Upper lobe of left lung (tissue), 6 donors: ENCODE measurements around the gene MACROD2. TPM values are rescaled to one million over a fixed set of nuclear protein-coding genes. Genes with fewer than 3 reads are reported as not detected.

ENCODE experiments used
- ATAC-seq, 2 donors: fragments of 200-7000 bp; cut with Tn5 transposase; one replicate each; pipeline ENCODE4 v1.9.1; 2022; ENCODE audit warnings: mild to moderate bottlenecking in 2 of 2, moderate library complexity in 2 of 2; ENCODE audit not compliant: low FRiP score in 2 of 2
- DNase-seq, 2 donors: peaks; one replicate each; pipeline ENCODE4 v3.0.0-alpha.2; 2019 to 2020
- H3K27ac ChIP-seq, 4 donors: fragments of 200-600 bp; sonication (generic); one replicate each; pipeline ENCODE4 v1.5.1; 2016 to 2019
- H3K27me3 ChIP-seq, 4 donors: fragments of 200-600 bp; sonication (generic); one replicate each; pipeline ENCODE4 v1.5.1; 2017 to 2019
- H3K36me3 ChIP-seq, 4 donors: fragments of 200-600 bp; sonication (generic); one replicate each; pipeline ENCODE4 v1.5.1; 2016 to 2019
- H3K4me1 ChIP-seq, 4 donors: fragments of 200-600 bp; sonication (generic); one replicate each; pipeline ENCODE4 v1.5.1; 2018 to 2019
- H3K4me3 ChIP-seq, 4 donors: fragments of 200-600 bp; sonication (generic); one replicate each; pipeline ENCODE4 v1.5.1; 2017 to 2019; ENCODE audit warnings: mild to moderate bottlenecking in 2 of 4, moderate library complexity in 1 of 4
- H3K9me3 ChIP-seq, 4 donors: fragments of 200-600 bp; sonication (generic); one replicate each; pipeline ENCODE4 v1.5.1; 2018 to 2019
- EP300 ChIP-seq, 4 donors: sonication (generic); formaldehyde crosslinking; IDR thresholded peaks; one replicate each; pipeline ENCODE4 v1.5.1; 2017; ENCODE audit warnings: antibody characterized with exemption in 4 of 4, control low read depth in 2 of 4
- POLR2A ChIP-seq, 4 donors: fragments of 450-650 bp; IDR thresholded peaks; one replicate each; pipeline ENCODE4 v1.5.1; 2016 to 2017; ENCODE audit warnings: antibody characterized with exemption in 4 of 4, mild to moderate bottlenecking in 2 of 4
- POLR2AphosphoS5 ChIP-seq, 2 donors: sonication (generic); formaldehyde crosslinking; IDR thresholded peaks; one replicate each; pipeline ENCODE4 v1.5.1; 2017; ENCODE audit warnings: antibody characterized with exemption in 2 of 2
- WGBS, 2 donors: methylation state at CpG; one replicate each; pipeline ENCODE4 v1.1.5; 2017 to 2018; 5-methylcytosine and 5-hydroxymethylcytosine counted together
- total RNA-seq, 6 donors: library from RNA; depleted of rRNA in 4 of 6; stranded (reverse); fragments of >200 nt in 4 of 6; gene quantifications; one replicate each; pipeline versions ENCODE4 v1.1.0 to v1.2.1, GENCODE V29; 2016 to 2021
- TF ChIP-seq, protein P1 (sequence below), 6 experiments: fragments of 450-650 bp in 4 of 6; fragments of 200-600 bp in 2 of 6; sonication (generic) in 2 of 6; IDR thresholded peaks; one replicate each; pipeline ENCODE4 v1.5.1; 2016 to 2019; ENCODE audit warnings: antibody characterized with exemption in 6 of 6
- donor health status: DM: no; HTN: no; CAD: no; lungs with moderate emphysema.
- donor health status: DM: no; HTN: yes; CAD: no; lungs with severe emphysema.

Gene MACROD2
- total RNA-seq, 6 donors from 2014 or later = 20.7 to 84.3 (median 36.3) TPM

DNA sequence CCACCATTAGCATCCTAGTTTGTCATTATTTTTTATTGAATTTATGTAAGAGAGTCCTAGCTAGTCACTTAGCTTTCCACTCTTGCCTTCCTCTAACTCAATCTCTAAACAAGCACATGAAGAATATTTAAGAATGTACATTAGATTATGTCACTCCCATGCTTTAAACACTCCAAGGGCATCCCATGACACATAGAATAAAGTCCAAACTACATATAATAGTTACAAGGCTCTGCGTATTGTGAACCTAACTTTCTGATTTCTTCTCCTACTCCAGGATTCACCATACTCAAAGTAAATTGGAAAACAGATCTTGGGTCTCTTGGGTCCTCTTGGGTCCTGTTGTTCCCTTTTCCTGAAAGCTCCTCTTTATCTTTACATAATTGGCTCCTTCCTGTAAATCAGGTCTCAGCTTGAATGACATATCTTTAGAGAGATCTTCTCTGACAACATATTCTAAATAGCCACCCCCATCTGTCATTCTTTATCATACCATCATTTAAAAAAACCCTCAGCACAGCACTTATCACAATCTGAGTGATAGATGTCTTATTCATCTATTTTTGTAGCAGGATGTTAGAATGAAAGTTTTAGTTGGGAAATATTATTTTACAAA is 1384.5 kb downstream of the MACROD2 start:
- no peaks in the 10 kb centered on the region for H3K36me3 ChIP-seq
- no peaks in the 10 kb centered on the region for H3K27me3 ChIP-seq
- H3K9me3 ChIP-seq = no peaks in the 10 kb centered on the region
- ATAC-seq (no peak), DNase-seq (no peak)
- no peaks in the 10 kb centered on the region for H3K4me1 ChIP-seq
- no peak for TF ChIP-seq POLR2AphosphoS5 (IDR thresholded peaks at IDR 0.05)
- TF ChIP-seq EP300 (IDR thresholded peaks at IDR 0.05) = no peak
- no peak for TF ChIP-seq POLR2A (IDR thresholded peaks at IDR 0.05)
- TF ChIP-seq, protein P1, sequence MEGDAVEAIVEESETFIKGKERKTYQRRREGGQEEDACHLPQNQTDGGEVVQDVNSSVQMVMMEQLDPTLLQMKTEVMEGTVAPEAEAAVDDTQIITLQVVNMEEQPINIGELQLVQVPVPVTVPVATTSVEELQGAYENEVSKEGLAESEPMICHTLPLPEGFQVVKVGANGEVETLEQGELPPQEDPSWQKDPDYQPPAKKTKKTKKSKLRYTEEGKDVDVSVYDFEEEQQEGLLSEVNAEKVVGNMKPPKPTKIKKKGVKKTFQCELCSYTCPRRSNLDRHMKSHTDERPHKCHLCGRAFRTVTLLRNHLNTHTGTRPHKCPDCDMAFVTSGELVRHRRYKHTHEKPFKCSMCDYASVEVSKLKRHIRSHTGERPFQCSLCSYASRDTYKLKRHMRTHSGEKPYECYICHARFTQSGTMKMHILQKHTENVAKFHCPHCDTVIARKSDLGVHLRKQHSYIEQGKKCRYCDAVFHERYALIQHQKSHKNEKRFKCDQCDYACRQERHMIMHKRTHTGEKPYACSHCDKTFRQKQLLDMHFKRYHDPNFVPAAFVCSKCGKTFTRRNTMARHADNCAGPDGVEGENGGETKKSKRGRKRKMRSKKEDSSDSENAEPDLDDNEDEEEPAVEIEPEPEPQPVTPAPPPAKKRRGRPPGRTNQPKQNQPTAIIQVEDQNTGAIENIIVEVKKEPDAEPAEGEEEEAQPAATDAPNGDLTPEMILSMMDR (IDR thresholded peaks at IDR 0.05) = no peak
- 96 to 100% methylated on average over 1 of the region's 1 CpG for WGBS, 2 donors
- H3K27ac ChIP-seq = no peak overlapping the region
- no peak overlapping the region for H3K4me3 ChIP-seq

GRCh38 chr20:15380770-15381169 is 1385.5 kb downstream of the MACROD2 start:
- H3K4me1 ChIP-seq = no peaks in the 10 kb centered on the region
- no peak for TF ChIP-seq POLR2AphosphoS5 (IDR thresholded peaks at IDR 0.05)
- TF ChIP-seq, protein P1 (IDR thresholded peaks at IDR 0.05) = no peak
- no peak for TF ChIP-seq EP300 (IDR thresholded peaks at IDR 0.05)
- ATAC-seq (no peak), DNase-seq (no peak)
- 69 to 79% methylated on average over 1 of the region's 1 CpG for WGBS, 2 donors
- H3K36me3 ChIP-seq = no peaks in the 10 kb centered on the region
- H3K9me3 ChIP-seq = no peaks in the 10 kb centered on the region
- H3K27me3 ChIP-seq = no peaks in the 10 kb centered on the region
- H3K4me3 ChIP-seq = no peak overlapping the region
- no peak overlapping the region for H3K27ac ChIP-seq

DNA sequence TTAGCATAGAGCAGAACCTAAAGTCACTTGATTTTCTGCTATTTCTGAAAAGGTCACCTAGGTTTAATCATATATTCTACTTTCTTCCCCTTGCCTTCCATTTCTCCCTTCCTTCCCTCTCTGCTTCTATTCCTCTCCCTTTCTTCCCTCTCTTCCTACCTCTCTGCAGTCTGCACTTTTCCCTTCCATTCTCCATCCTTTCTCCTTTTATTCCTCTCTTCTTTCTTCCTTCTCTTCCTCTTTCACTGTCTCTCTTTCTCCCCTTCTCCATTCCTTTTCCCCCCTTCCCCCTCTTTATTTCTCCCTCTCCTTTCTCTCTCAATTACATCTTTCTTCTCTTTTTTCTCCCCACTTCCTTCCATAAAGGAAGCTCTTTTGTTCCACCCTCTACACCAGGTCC is 1391.9 kb downstream of the MACROD2 start:
- ATAC-seq (no peak), DNase-seq (no peak)
- Histone ChIP-seq H3K4me3 (no peak overlapping the region), H3K27ac (no peak overlapping the region), H3K27me3 (no peaks in the 10 kb centered on the region), H3K9me3 (no peaks in the 10 kb centered on the region), H3K36me3 (no peaks in the 10 kb centered on the region), H3K4me1 (no peaks in the 10 kb centered on the region)
- TF ChIP-seq POLR2A (IDR thresholded peaks at IDR 0.05) (no peak), EP300 (IDR thresholded peaks at IDR 0.05) (no peak), POLR2AphosphoS5 (IDR thresholded peaks at IDR 0.05) (no peak)
- TF ChIP-seq, protein P1 (IDR thresholded peaks at IDR 0.05) = no peak

DNA sequence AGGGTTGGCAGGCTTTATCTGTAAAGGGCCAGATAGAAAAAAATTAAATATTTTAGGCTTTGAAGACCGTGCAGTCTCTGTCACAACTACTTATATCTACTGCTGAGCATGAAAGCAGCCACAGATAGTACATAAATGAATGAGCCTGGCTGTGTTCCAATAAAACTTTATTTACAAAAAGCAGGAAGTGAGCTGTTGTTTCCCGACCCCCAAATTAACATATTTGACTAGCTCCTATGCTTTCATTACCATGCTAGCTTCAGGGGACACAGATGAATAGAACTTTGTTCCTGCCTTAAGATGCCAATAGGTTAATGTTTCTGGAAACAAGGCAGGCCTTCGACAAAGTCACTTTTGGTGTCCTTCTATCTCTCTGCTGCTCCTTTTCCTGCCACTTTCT is 1400.1 kb downstream of the MACROD2 start:
- TF ChIP-seq, protein P1 (IDR thresholded peaks at IDR 0.05) = no peak
- TF ChIP-seq POLR2A (IDR thresholded peaks at IDR 0.05) (no peak), POLR2AphosphoS5 (IDR thresholded peaks at IDR 0.05) (no peak), EP300 (IDR thresholded peaks at IDR 0.05) (no peak)
- Histone ChIP-seq H3K9me3 (no peaks in the 10 kb centered on the region), H3K27me3 (no peaks in the 10 kb centered on the region), H3K4me3 (no peak overlapping the region), H3K4me1 (no peaks in the 10 kb centered on the region), H3K36me3 (no peaks in the 10 kb centered on the region), H3K27ac (no peak overlapping the region)
- 67 to 70% methylated on average over 3 of the region's 3 CpGs for WGBS, 2 donors
- no peak for DNase-seq
- no peak for ATAC-seq

DNA sequence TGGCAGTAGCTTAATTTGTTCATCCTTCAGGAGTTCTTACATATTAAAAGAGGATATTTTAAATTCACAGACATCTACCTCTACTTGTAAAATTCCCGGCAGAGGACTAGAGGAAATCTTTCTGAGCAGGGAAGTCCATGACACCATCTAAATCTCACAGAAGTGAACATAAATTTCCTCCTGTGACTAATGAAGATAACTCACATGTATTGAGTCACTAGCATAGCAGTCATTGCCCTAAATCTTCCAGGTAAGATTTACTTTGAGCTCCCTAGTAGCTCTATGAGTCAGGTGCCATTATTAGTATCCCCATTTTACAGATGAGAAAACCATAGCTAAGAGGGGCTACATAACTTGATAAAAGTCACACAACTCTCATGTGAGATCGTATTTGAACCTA is 1400.7 kb downstream of the MACROD2 start:
- no peaks in the 10 kb centered on the region for H3K9me3 ChIP-seq
- WGBS, 2 donors = 85 to 86% methylated on average over 2 of the region's 2 CpGs
- H3K4me1 ChIP-seq = no peaks in the 10 kb centered on the region
- ATAC-seq (no peak), DNase-seq (no peak)
- no peak overlapping the region for H3K27ac ChIP-seq
- TF ChIP-seq POLR2AphosphoS5 (IDR thresholded peaks at IDR 0.05) (no peak), POLR2A (IDR thresholded peaks at IDR 0.05) (no peak), EP300 (IDR thresholded peaks at IDR 0.05) (no peak)
- TF ChIP-seq, protein P1 (IDR thresholded peaks at IDR 0.05) = no peak
- no peak overlapping the region for H3K4me3 ChIP-seq
- H3K27me3 ChIP-seq = no peaks in the 10 kb centered on the region
- H3K36me3 ChIP-seq = no peaks in the 10 kb centered on the region
